ENCODE measurements around the gene GAPT.

GAPT gene

DNA sequence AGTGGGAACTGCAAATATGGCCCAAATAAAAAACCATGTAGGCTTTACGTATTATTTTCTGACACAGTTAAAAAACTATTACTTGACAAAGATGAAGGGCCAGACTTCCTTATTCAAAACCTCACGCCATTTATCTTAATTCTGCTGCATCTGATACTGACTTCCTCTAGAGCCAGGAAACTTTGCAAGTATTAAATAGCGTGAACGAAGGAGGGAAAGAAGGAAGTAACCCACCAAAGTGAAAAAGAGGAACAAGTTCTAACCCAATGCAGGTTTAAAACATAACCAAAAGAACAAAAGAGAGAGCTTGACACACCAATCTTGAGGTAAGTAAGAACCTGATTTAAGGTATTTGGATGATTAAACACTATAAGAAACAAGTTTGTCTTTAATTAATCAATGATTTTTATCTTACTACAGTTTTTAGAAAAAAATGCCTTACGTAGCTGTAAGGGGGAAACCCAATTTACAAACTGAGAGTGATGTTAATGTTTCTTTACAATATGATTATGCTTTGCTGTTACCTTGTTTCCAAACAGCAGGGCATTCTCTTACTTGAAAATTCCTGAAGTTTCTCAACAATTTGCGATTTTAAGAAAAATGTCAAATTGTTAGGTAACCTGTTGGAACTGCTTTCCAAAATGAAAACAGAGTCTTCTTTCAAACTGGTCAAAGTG, at the start of gene GAPT:
GAPT (plus strand) TSS at position 220 of the 677 bp plus-strand sequence. CDS start 3,102 bp downstream, outside the sequence.
- TF ChIP-seq RAD21 (IDR thresholded peaks at IDR 0.05; ENCODE audit: low read depth) (no peak), TAF1 (IDR thresholded peaks at IDR 0.05; ENCODE audit: low read depth) (no peak), EP300 (IDR thresholded peaks at IDR 0.05; ENCODE audit: borderline replicate concordance) (no peak), EGR1 (IDR thresholded peaks at IDR 0.05) (no peak), TCF12 (IDR thresholded peaks at IDR 0.05; ENCODE audit: low read depth) (no peak), NFIC (IDR thresholded peaks at IDR 0.05) (no peak)
- TF ChIP-seq, protein P1, sequence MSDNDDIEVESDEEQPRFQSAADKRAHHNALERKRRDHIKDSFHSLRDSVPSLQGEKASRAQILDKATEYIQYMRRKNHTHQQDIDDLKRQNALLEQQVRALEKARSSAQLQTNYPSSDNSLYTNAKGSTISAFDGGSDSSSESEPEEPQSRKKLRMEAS (IDR thresholded peaks at IDR 0.05) = no peak
- TF ChIP-seq, protein P2, sequence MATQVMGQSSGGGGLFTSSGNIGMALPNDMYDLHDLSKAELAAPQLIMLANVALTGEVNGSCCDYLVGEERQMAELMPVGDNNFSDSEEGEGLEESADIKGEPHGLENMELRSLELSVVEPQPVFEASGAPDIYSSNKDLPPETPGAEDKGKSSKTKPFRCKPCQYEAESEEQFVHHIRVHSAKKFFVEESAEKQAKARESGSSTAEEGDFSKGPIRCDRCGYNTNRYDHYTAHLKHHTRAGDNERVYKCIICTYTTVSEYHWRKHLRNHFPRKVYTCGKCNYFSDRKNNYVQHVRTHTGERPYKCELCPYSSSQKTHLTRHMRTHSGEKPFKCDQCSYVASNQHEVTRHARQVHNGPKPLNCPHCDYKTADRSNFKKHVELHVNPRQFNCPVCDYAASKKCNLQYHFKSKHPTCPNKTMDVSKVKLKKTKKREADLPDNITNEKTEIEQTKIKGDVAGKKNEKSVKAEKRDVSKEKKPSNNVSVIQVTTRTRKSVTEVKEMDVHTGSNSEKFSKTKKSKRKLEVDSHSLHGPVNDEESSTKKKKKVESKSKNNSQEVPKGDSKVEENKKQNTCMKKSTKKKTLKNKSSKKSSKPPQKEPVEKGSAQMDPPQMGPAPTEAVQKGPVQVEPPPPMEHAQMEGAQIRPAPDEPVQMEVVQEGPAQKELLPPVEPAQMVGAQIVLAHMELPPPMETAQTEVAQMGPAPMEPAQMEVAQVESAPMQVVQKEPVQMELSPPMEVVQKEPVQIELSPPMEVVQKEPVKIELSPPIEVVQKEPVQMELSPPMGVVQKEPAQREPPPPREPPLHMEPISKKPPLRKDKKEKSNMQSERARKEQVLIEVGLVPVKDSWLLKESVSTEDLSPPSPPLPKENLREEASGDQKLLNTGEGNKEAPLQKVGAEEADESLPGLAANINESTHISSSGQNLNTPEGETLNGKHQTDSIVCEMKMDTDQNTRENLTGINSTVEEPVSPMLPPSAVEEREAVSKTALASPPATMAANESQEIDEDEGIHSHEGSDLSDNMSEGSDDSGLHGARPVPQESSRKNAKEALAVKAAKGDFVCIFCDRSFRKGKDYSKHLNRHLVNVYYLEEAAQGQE (IDR thresholded peaks at IDR 0.05; ENCODE audit: low read depth) = no peak

DNA sequence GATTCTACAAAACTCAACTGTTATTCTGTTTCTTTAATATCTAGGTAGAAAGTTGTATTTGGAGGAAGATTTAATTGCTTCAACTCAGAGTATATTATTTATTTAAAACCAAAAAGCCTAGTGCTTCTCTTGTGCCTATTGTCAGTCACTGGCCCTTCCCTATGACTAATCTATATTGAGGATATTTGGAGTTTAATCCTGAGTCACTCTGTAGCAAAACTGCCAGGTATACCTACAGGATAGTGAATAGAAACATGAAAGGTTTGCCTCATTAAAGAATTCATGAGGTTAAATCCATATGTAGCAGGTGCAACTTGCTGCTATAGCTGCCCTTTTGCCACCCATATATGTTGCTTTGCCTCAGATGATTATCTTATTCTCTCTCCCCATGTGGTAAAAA, 46.4 kb upstream of the GAPT start:
- TF ChIP-seq CREB1 (IDR thresholded peaks at IDR 0.05; ENCODE audit: low read depth) (no peak), EP300 (IDR thresholded peaks at IDR 0.05; ENCODE audit: borderline replicate concordance) (no peak), FOXM1 (IDR thresholded peaks at IDR 0.05; ENCODE audit: borderline replicate concordance, low read depth) (no peak)

DNA sequence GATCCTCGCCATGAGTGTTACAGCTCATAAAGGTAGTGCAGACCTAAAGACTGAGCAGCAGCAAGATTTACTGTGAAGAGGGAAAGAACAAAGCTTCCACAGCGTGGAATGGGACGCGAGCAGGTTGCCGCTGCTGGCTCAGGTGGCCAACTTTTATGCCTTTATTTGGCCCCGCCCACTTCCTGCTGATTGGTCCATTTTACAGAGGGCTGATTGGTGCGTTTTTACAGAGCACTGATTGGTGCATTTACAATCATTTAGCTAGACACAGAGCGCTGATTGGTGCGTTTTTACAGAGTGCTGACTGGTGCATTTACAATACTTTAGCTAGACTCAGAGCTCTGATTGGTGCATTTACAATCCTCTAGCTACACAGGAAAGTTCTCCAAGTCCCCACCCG, 45.2 kb upstream of the GAPT start:
- no peak for TF ChIP-seq YY1 (IDR thresholded peaks at IDR 0.05; ENCODE audit: low read depth)
- TF ChIP-seq, protein P3, sequence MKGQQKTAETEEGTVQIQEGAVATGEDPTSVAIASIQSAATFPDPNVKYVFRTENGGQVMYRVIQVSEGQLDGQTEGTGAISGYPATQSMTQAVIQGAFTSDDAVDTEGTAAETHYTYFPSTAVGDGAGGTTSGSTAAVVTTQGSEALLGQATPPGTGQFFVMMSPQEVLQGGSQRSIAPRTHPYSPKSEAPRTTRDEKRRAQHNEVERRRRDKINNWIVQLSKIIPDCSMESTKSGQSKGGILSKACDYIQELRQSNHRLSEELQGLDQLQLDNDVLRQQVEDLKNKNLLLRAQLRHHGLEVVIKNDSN (IDR thresholded peaks at IDR 0.05) = no peak
- TF ChIP-seq EP300 (IDR thresholded peaks at IDR 0.05; ENCODE audit: borderline replicate concordance) = no peak
- TF ChIP-seq, protein P2 (IDR thresholded peaks at IDR 0.05; ENCODE audit: low read depth) = no peak

DNA sequence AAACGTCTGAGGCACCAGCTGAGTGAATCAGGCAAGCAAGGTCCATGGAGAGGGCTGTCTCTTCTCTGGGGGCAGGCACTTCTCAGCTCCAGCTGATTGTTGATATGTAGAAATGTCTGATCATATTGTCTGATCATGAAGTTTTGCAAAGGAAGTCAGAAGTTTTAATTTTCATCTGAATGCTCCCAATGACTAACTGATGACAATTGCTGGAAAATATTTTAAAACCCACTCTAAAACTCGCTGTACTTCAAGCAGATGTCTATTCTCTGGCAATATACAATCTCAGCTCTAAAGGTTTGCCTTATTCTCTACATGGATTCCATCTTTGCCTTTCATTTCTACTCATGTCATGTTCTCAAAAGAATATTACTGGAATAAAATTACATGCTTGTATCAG, 44.0 kb upstream of the GAPT start:
- TF ChIP-seq YY1 (IDR thresholded peaks at IDR 0.05; ENCODE audit: low read depth) = no peak
- TF ChIP-seq, protein P2 (IDR thresholded peaks at IDR 0.05; ENCODE audit: low read depth) = no peak
- no peak for TF ChIP-seq ZBTB7A (IDR thresholded peaks at IDR 0.05; ENCODE audit: low read depth)
- TF ChIP-seq RAD21 (IDR thresholded peaks at IDR 0.05; ENCODE audit: low read depth) = no peak
- no peak for TF ChIP-seq NFIC (IDR thresholded peaks at IDR 0.05)
- TF ChIP-seq, protein P3 (IDR thresholded peaks at IDR 0.05) = no peak
- TF ChIP-seq, protein P1 (IDR thresholded peaks at IDR 0.05) = no peak
- no peak for TF ChIP-seq EGR1 (IDR thresholded peaks at IDR 0.05)
- TF ChIP-seq CEBPB (IDR thresholded peaks at IDR 0.05) = no peak
- TF ChIP-seq TEAD4 (IDR thresholded peaks at IDR 0.05) = no peak
- no peak for TF ChIP-seq CREB1 (IDR thresholded peaks at IDR 0.05; ENCODE audit: low read depth)
- TF ChIP-seq FOXM1 (IDR thresholded peaks at IDR 0.05; ENCODE audit: borderline replicate concordance, low read depth) = no peak
- no peak for TF ChIP-seq TCF12 (IDR thresholded peaks at IDR 0.05; ENCODE audit: low read depth)
- no peak for TF ChIP-seq EP300 (IDR thresholded peaks at IDR 0.05; ENCODE audit: borderline replicate concordance)
- no peak for TF ChIP-seq TAF1 (IDR thresholded peaks at IDR 0.05; ENCODE audit: low read depth)

DNA sequence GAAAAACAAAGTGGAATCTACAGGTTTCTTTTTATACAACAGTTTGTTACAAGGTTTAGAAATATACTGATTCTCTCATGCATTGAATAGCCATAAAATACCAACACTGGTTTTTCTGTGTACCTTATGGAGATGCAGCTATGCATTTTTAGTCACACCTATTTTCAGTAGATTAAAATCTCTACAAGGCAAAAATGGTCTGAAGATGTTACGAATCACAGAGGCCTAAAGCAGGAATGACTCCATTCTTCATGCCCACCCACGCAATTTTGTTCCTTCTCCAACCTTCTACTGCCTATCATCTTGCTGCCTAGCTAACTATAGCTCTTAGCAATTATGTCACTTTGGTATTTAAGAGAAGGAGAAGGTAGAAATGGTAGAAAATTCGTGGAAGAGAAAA, 41.2 kb upstream of the GAPT start:
- TF ChIP-seq, protein P3 (IDR thresholded peaks at IDR 0.05) = no peak
- TF ChIP-seq TEAD4 (IDR thresholded peaks at IDR 0.05) = no peak
- no peak for TF ChIP-seq TAF1 (IDR thresholded peaks at IDR 0.05; ENCODE audit: low read depth)
- TF ChIP-seq, protein P1 (IDR thresholded peaks at IDR 0.05) = no peak
- TF ChIP-seq NFIC (IDR thresholded peaks at IDR 0.05) = no peak
